Activated naive CD8-positive, alpha-beta T cell treated with anti-CD3 and anti-CD28 coated beads, Interleukin-2, amount 10 ng/mL, durations not matched to agents 7 days and 5 days (primary cell): ENCODE measurements around the gene EPS8. TPM values are rescaled to one million over a fixed set of nuclear protein-coding genes. Genes with fewer than 3 reads are reported as not detected.
A peak's percentile ranks its signal among the peaks of the same experiment; 100 is the strongest.

ENCODE experiments used
- ATAC-seq: fragments of 150-1000 bp; cut with Tn5 transposase; one replicate; pipeline ENCODE4 v1.10.0; 2021; ENCODE audit warnings: low read depth, moderate library complexity
- POLR2A ChIA-PET: fragments of 350-600 bp; sonication (Branson Sonifier 250); formaldehyde crosslinking; loops from one replicate; lab custom pipeline; 2021; ENCODE audit warnings: antibody characterized with exemption; lab: Charles Lee
- DNase-seq: peaks from one replicate; pipeline ENCODE4 v3.0.0; 2021
- H3K27ac Mint-ChIP-seq: one replicate; pipeline ENCODE4 v1.8.0; 2022; ENCODE audit warnings: mild to moderate bottlenecking, mixed read lengths
- H3K27me3 Mint-ChIP-seq: one replicate; pipeline ENCODE4 v1.8.0; 2022; ENCODE audit warnings: mild to moderate bottlenecking, moderate library complexity, mixed read lengths
- H3K36me3 Mint-ChIP-seq: one replicate; pipeline ENCODE4 v1.8.0; 2021; ENCODE audit warnings: mild to moderate bottlenecking, mixed read lengths
- H3K4me1 Mint-ChIP-seq: one replicate; pipeline ENCODE4 v1.8.0; 2021; ENCODE audit warnings: mixed read lengths
- H3K4me3 Mint-ChIP-seq: one replicate; pipeline ENCODE4 v1.8.0; 2022; ENCODE audit warnings: mild to moderate bottlenecking, moderate library complexity, mixed read lengths
- H3K9me3 Mint-ChIP-seq: one replicate; pipeline ENCODE4 v1.8.0; 2021; ENCODE audit warnings: mixed read lengths
- total RNA-seq, 2 experiments: library from RNA; stranded (reverse); gene quantifications; one replicate each; pipeline ENCODE4 v1.2.3, GENCODE V29; 2021

Gene EPS8
- total RNA-seq, 2 experiments from 2014 or later = 1.6 to 3.4 TPM

GRCh38 chr12:15815730-15816129 is 26.5 kb upstream of the EPS8 start:
- no peak for DNase-seq
- Mint-ChIP-seq H3K9me3 (no peaks in the 10 kb centered on the region), H3K4me1 (no peaks in the 10 kb centered on the region), H3K4me3 (no peak overlapping the region), H3K36me3 (no peaks in the 10 kb centered on the region), H3K27me3 (peaks cover 10% of the 10 kb centered on the region), H3K27ac (no peak overlapping the region)
- POLR2A ChIA-PET = no interaction called here
- no peak for ATAC-seq

GRCh38 chr12:15811214-15812127 is 22.3 kb upstream of the EPS8 start:
- POLR2A ChIA-PET = no interaction called here
- no peak overlapping the region for H3K4me3 Mint-ChIP-seq
- no peaks in the 10 kb centered on the region for H3K4me1 Mint-ChIP-seq
- H3K36me3 Mint-ChIP-seq = no peaks in the 10 kb centered on the region
- H3K27me3 Mint-ChIP-seq = peaks cover 14% of the 10 kb centered on the region
- no peak overlapping the region for H3K27ac Mint-ChIP-seq
- H3K9me3 Mint-ChIP-seq = no peaks in the 10 kb centered on the region
- DNase-seq = no peak
- ATAC-seq = no peak

GRCh38 chr12:15808652-15809051 is 19.5 kb upstream of the EPS8 start:
- no peaks in the 10 kb centered on the region for H3K36me3 Mint-ChIP-seq
- H3K27ac Mint-ChIP-seq = no peak overlapping the region

GRCh38 chr12:15808250-15808649 is 19.1 kb upstream of the EPS8 start:
- H3K27ac Mint-ChIP-seq = no peak overlapping the region
- POLR2A ChIA-PET = no interaction called here

More at GRCh38 chr12:15808652-15809051, 19.5 kb upstream of the EPS8 start:
- Mint-ChIP-seq H3K4me3 (no peak overlapping the region), H3K9me3 (no peaks in the 10 kb centered on the region), H3K27me3 (peaks cover 16% of the 10 kb centered on the region), H3K4me1 (no peaks in the 10 kb centered on the region)
- ATAC-seq = no peak
- DNase-seq = no peak
- POLR2A ChIA-PET = no interaction called here

GRCh38 chr12:15806826-15807225 is 17.6 kb upstream of the EPS8 start:
- POLR2A ChIA-PET = no interaction called here
- H3K4me1 Mint-ChIP-seq = no peaks in the 10 kb centered on the region
- H3K27me3 Mint-ChIP-seq = peaks cover 10% of the 10 kb centered on the region
- ATAC-seq (no peak), DNase-seq (no peak)
- no peak overlapping the region for H3K27ac Mint-ChIP-seq
- no peaks in the 10 kb centered on the region for H3K36me3 Mint-ChIP-seq
- H3K4me3 Mint-ChIP-seq = no peak overlapping the region
- H3K9me3 Mint-ChIP-seq = no peaks in the 10 kb centered on the region

More at GRCh38 chr12:15808250-15808649, 19.1 kb upstream of the EPS8 start:
- H3K4me1 Mint-ChIP-seq = no peaks in the 10 kb centered on the region
- no peak for DNase-seq
- ATAC-seq = no peak
- no peaks in the 10 kb centered on the region for H3K36me3 Mint-ChIP-seq
- H3K9me3 Mint-ChIP-seq = no peaks in the 10 kb centered on the region
- no peak overlapping the region for H3K4me3 Mint-ChIP-seq
- peaks cover 16% of the 10 kb centered on the region for H3K27me3 Mint-ChIP-seq

- Mint-ChIP-seq H3K36me3 (no peaks in the 10 kb centered on the region), H3K4me3 (no peak overlapping the region), H3K27me3 (peaks cover 8% of the 10 kb centered on the region), H3K4me1 (no peaks in the 10 kb centered on the region), H3K27ac (no peak overlapping the region), H3K9me3 (no peaks in the 10 kb centered on the region)
- DNase-seq (no peak), ATAC-seq (no peak)
- POLR2A ChIA-PET = no interaction called here
Measured at GRCh38 chr12:15801770-15802744, 12.9 kb upstream of the EPS8 start.

- no peak overlapping the region for H3K4me3 Mint-ChIP-seq
- no peaks in the 10 kb centered on the region for H3K36me3 Mint-ChIP-seq
- peaks cover 8% of the 10 kb centered on the region for H3K27me3 Mint-ChIP-seq
- no peaks in the 10 kb centered on the region for H3K4me1 Mint-ChIP-seq
- POLR2A ChIA-PET = no interaction called here
- no peak for DNase-seq
- H3K27ac Mint-ChIP-seq = no peak overlapping the region
- ATAC-seq = no peak
- no peaks in the 10 kb centered on the region for H3K9me3 Mint-ChIP-seq
Measured at GRCh38 chr12:15800278-15800677, 11.1 kb upstream of the EPS8 start.

GRCh38 chr12:15797818-15798217 is 8.6 kb upstream of the EPS8 start:
- Mint-ChIP-seq H3K4me1 (no peaks in the 10 kb centered on the region), H3K9me3 (no peaks in the 10 kb centered on the region), H3K36me3 (no peaks in the 10 kb centered on the region), H3K4me3 (no peak overlapping the region), H3K27me3 (peaks cover 19% of the 10 kb centered on the region), H3K27ac (no peak overlapping the region)
- DNase-seq (no peak), ATAC-seq (no peak)
- POLR2A ChIA-PET = interaction anchor here (0.7 kb wide), 1 partner anchor 499 kb away, joined by 4 read pairs; no protein-coding TSS in a partner anchor

GRCh38 chr12:15796493-15797141 is 7.4 kb upstream of the EPS8 start:
- ATAC-seq = no peak

GRCh38 chr12:15794836-15795235 is 5.6 kb upstream of the EPS8 start:
- no peaks in the 10 kb centered on the region for H3K36me3 Mint-ChIP-seq

More at GRCh38 chr12:15796493-15797141, 7.4 kb upstream of the EPS8 start:
- Mint-ChIP-seq H3K4me3 (no peak overlapping the region), H3K4me1 (no peaks in the 10 kb centered on the region), H3K9me3 (no peaks in the 10 kb centered on the region), H3K36me3 (no peaks in the 10 kb centered on the region), H3K27me3 (peaks cover 27% of the 10 kb centered on the region), H3K27ac (no peak overlapping the region)
- POLR2A ChIA-PET = no interaction called here
- no peak for DNase-seq

GRCh38 chr12:15794196-15794595 is 5.0 kb upstream of the EPS8 start:
- no peaks in the 10 kb centered on the region for H3K36me3 Mint-ChIP-seq
- no peaks in the 10 kb centered on the region for H3K9me3 Mint-ChIP-seq
- no peak for DNase-seq
- no peak overlapping the region for H3K4me3 Mint-ChIP-seq
- peaks cover 31% of the 10 kb centered on the region for H3K27me3 Mint-ChIP-seq
- POLR2A ChIA-PET = interaction anchor here (0.8 kb wide), 1 partner anchor 26 kb away, joined by 3 read pairs; no protein-coding TSS in a partner anchor
- peaks cover 5% of the 10 kb centered on the region for H3K4me1 Mint-ChIP-seq
- no peak for ATAC-seq
- no peak overlapping the region for H3K27ac Mint-ChIP-seq

More at GRCh38 chr12:15794836-15795235, 5.6 kb upstream of the EPS8 start:
- POLR2A ChIA-PET = interaction anchor here (0.8 kb wide), 1 partner anchor 26 kb away, joined by 3 read pairs; no protein-coding TSS in a partner anchor
- Mint-ChIP-seq H3K9me3 (no peaks in the 10 kb centered on the region), H3K27me3 (peaks cover 30% of the 10 kb centered on the region), H3K27ac (no peak overlapping the region), H3K4me3 (no peak overlapping the region), H3K4me1 (peaks cover 4% of the 10 kb centered on the region)
- ATAC-seq (no peak), DNase-seq (no peak)

- DNase-seq (no peak), ATAC-seq (peak; percentile 31)
- Mint-ChIP-seq H3K27ac (peak overlapping the region; percentile 10), H3K4me1 (peaks cover 12% of the 10 kb centered on the region), H3K9me3 (no peaks in the 10 kb centered on the region), H3K27me3 (peaks cover 54% of the 10 kb centered on the region), H3K36me3 (no peaks in the 10 kb centered on the region), H3K4me3 (peak overlapping the region; percentile 93)
- POLR2A ChIA-PET = interaction anchor here (0.7 to 1.5 kb wide), 4 partner anchors 122 to 226 kb away, joined by 3 to 5 read pairs (median 3); partner anchors contain the start of gene DERA
Measured at GRCh38 chr12:15788233-15789219, 662 bp downstream of the EPS8 start.
